Measurements from ENCODE around the gene FOXQ1. TPM values are rescaled to one million over a fixed set of nuclear protein-coding genes. Genes with fewer than 3 reads are reported as not detected.

Gene FOXQ1
- total and polyA plus RNA-seq, 2 of the 13 experiments (the other 11 are each of a cell fraction or from before 2014, with no cell fraction given) = 35.2 to 39.8 TPM

- peak; percentile 87 for TF ChIP-seq ATF3 (CRISPR knock-in tag; IDR thresholded peaks at IDR 0.05)
- TF ChIP-seq SOX6 (IDR thresholded peaks at IDR 0.05) = no peak
- peak; percentile 97 for TF ChIP-seq SOX6 (CRISPR knock-in tag; IDR thresholded peaks at IDR 0.05)
- TF ChIP-seq EHMT2 (IDR thresholded peaks at IDR 0.05; ENCODE audit: borderline replicate concordance, low read depth, low read length) = peak; percentile 73; the same call in 1 of the 2 replicates
- no peak for TF ChIP-seq TCF12 (IDR thresholded peaks at IDR 0.05)
- peak; percentile 86 for TF ChIP-seq TCF12 (CRISPR knock-in tag; IDR thresholded peaks at IDR 0.05)
- TF ChIP-seq ZSCAN31 (CRISPR knock-in tag; IDR thresholded peaks at IDR 0.05; ENCODE audit: low read depth) = peak; percentile 89
- peak; percentile 95 for TF ChIP-seq RXRB (CRISPR knock-in tag; IDR thresholded peaks at IDR 0.05; ENCODE audit: borderline replicate concordance)
- peak; percentile 94 for TF ChIP-seq ZNF710 (CRISPR knock-in tag; IDR thresholded peaks at IDR 0.05; ENCODE audit: borderline replicate concordance)
- TF ChIP-seq CERS6 (CRISPR knock-in tag; IDR thresholded peaks at IDR 0.05) = no peak
- TF ChIP-seq JUNB (CRISPR knock-in tag; IDR thresholded peaks at IDR 0.05; ENCODE audit: borderline replicate concordance) = no peak; the same call in 1 of the 2 replicates
- no peak for TF ChIP-seq ZNF7 (CRISPR knock-in tag; IDR thresholded peaks at IDR 0.05)
- TF ChIP-seq ZFP37 (CRISPR knock-in tag; IDR thresholded peaks at IDR 0.05; ENCODE audit: borderline replicate concordance) = peak; percentile 80; the same call in 1 of the 2 replicates
- TF ChIP-seq ZNF335 (CRISPR knock-in tag; IDR thresholded peaks at IDR 0.05) = peak; percentile 56
- TF ChIP-seq ZKSCAN8 (CRISPR knock-in tag; IDR thresholded peaks at IDR 0.05; ENCODE audit: borderline replicate concordance) = peak; percentile 88; the same call in 1 of the 2 replicates
- peak; percentile 74; the same call in 1 of the 2 replicates for TF ChIP-seq NKX3-1 (CRISPR knock-in tag; IDR thresholded peaks at IDR 0.05)
- peak; percentile 98 for TF ChIP-seq FOSL2 (CRISPR knock-in tag; IDR thresholded peaks at IDR 0.05)
- peak; percentile 75; the same call in 1 of the 2 replicates for TF ChIP-seq ETV5 (CRISPR knock-in tag; IDR thresholded peaks at IDR 0.05; ENCODE audit: borderline replicate concordance)
- TF ChIP-seq ZNF230 (CRISPR knock-in tag; IDR thresholded peaks at IDR 0.05) = 0 out of 2 replicates have a peak, but pooled peaks have one; percentile 47
- peak; percentile 47; the same call in 1 of the 2 replicates for TF ChIP-seq SRY (CRISPR knock-in tag; IDR thresholded peaks at IDR 0.05)
- peak; percentile 94; the same call in 1 of the 2 replicates for TF ChIP-seq CSRNP1 (CRISPR knock-in tag; IDR thresholded peaks at IDR 0.05)
- peak; percentile 45; the same call in 1 of the 2 replicates for TF ChIP-seq GABPB1 (CRISPR knock-in tag; IDR thresholded peaks at IDR 0.05)
- TF ChIP-seq ARNT2 (CRISPR knock-in tag; IDR thresholded peaks at IDR 0.05; ENCODE audit: low read depth) = peak; percentile 48; the same call in 1 of the 2 replicates
- TF ChIP-seq MIXL1 (CRISPR knock-in tag; IDR thresholded peaks at IDR 0.05) = peak; percentile 100
- peak; percentile 93 for TF ChIP-seq HIVEP1 (CRISPR knock-in tag; IDR thresholded peaks at IDR 0.05)
These were observed 23.6 kb downstream of the FOXQ1 start (continued) for GRCh38 chr6:1335367-1336037.
